Tibial artery (tissue), 4 donors: ENCODE results near the gene STK10.

Source experiments
- DNase-seq, 2 donors: peaks; one replicate each; pipeline ENCODE4 v3.0.0-alpha.2; 2019
- H3K27ac ChIP-seq, 2 donors: fragments of 200-600 bp; sonication (generic) in 1 of 2; 1 replicate in 1 of 2; 2 replicates in 1 of 2; pipeline ENCODE4 v1.5.1; 2018 to 2019; ENCODE audit warnings: mild to moderate bottlenecking in 1 of 2
- H3K27me3 ChIP-seq, 2 donors: fragments of 200-600 bp; sonication (generic) in 1 of 2; one replicate each; pipeline versions ENCODE4 v1.5.1 to v1.6.0; 2016 to 2019
- H3K36me3 ChIP-seq, 3 donors: fragments of 200-600 bp; sonication (generic) in 2 of 3; one replicate each; pipeline ENCODE4 v1.5.1; 2016 to 2019; ENCODE audit warnings: mild to moderate bottlenecking in 2 of 3
- H3K4me1 ChIP-seq, 4 donors: fragments of 200-600 bp; sonication (generic) in 2 of 4; 1 replicate in 3 of 4; 2 replicates in 1 of 4; pipeline ENCODE4 v1.5.1; 2016 to 2019
- H3K4me3 ChIP-seq, 2 donors: fragments of 200-600 bp; sonication (generic) in 1 of 2; 1 replicate in 1 of 2; 2 replicates in 1 of 2; pipeline ENCODE4 v1.5.1; 2018 to 2019; ENCODE audit warnings: mild to moderate bottlenecking in 2 of 2
- H3K9me3 ChIP-seq, 3 donors: fragments of 200-600 bp; sonication (generic) in 1 of 3; one replicate each; pipeline ENCODE4 v1.5.1; 2016 to 2019
- CTCF ChIP-seq, 2 experiments: fragments of 200-600 bp in 1 of 2; fragments of 450-650 bp in 1 of 2; IDR thresholded peaks; one replicate each; pipeline ENCODE4 v1.5.1; 2017 to 2019; ENCODE audit warnings: antibody characterized with exemption in 2 of 2, mild to moderate bottlenecking in 1 of 2, moderate library complexity in 1 of 2
- intact Hi-C: fragments of 100-400 bp; cut with DNase I; formaldehyde crosslinking; loops from one replicate; pipeline ENCODE4 v1.15.0; 2023; ENCODE audit warnings: low total_unique reads

Gene STK10

DNA sequence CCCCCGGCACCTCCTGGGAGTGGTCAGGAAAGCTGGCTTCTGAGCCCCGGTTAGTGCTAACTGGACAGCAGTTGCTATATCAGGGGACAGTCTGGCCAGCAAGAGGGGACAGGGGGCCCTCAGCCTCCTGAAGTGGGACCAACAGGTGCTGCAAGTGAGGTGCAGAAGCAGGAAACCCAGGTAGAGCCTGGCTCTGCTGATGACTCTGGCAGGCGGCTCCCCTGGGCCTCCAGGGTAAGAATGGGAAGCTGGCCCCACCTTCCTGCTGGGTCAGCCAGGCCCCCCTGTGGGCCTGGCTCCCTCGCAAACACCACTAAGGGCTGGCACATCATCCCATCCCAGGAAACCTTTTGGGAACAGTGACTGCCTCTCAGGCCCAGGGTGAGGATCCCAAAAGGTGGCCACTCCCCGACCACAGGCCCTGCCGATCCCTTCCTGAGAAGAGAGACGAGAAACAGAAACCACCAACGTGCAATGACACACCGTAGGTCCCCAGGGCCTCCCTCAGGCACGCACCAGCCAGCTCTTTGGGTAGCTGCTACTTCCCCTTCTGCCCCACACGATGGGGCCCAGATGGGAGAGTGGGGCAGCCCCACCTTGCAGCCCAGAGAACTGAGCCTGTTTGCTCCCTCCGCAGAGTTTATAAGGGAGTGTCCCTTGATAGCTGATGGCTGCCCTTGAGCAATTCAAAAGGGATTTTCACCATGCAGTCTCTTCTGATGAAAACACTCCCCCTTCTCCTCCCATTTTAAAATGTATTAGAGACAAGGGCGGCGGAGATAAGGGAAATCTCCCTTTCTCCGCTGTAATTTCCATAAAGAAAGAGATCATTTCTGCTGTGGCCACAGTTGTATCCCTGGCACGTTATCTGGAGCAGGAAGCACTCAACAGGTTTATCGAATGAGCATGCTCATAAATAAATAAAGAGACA lies 76.8 kb downstream of the STK10 start:
- TF ChIP-seq CTCF (IDR thresholded peaks at IDR 0.05) = no peak
- intact Hi-C loops = no loop called here
- Histone ChIP-seq H3K27me3 (no peaks in the 10 kb centered on the region), H3K27ac (peak overlapping the region; percentile 50 to 55), H3K9me3 (no peaks in the 10 kb centered on the region), H3K4me1 (peaks cover 0 to 36% (median 28%) of the 10 kb centered on the region in 4 donors), H3K36me3 (no peaks in the 10 kb centered on the region), H3K4me3 (peak overlapping the region; percentile 6 to 34)
- no peak for DNase-seq

GRCh38 chr5:172110260-172110815 lies 77.7 kb downstream of the STK10 start:
- no peaks in the 10 kb centered on the region for H3K36me3 ChIP-seq
- H3K4me3 ChIP-seq = no peak overlapping the region
- peaks cover 0 to 36% (median 28%) of the 10 kb centered on the region in 4 donors for H3K4me1 ChIP-seq
- no peaks in the 10 kb centered on the region for H3K27me3 ChIP-seq
- no peak for TF ChIP-seq CTCF (IDR thresholded peaks at IDR 0.05)
- no peak for DNase-seq
- peak overlapping the region in 1 of 2 donors; percentile 55 for H3K27ac ChIP-seq
- intact Hi-C loops = no loop called here
- no peaks in the 10 kb centered on the region for H3K9me3 ChIP-seq

DNA sequence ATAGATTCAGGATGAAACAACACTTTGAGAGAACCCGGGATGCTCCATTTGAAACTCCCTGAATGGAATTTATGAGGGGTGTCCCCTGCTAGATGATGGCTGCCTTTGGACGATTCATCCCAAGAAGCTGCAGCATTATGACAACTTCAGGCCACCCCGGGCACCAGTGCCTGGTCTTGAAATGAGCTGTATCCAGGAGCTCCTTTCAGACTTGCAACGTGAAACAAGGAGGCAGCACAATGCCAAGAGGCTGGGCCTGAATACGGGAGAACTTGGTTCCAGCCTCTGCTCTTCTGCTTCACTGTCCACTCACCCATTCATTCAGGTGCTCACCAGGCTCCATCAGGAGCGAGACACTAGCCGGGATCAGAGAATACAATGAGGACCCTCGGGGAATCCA lies 78.3 kb downstream of the STK10 start:
- no peak for TF ChIP-seq CTCF (IDR thresholded peaks at IDR 0.05)
- H3K4me3 ChIP-seq = no peak overlapping the region
- peaks cover 0 to 36% (median 28%) of the 10 kb centered on the region in 4 donors for H3K4me1 ChIP-seq
- no peaks in the 10 kb centered on the region for H3K9me3 ChIP-seq
- no peaks in the 10 kb centered on the region for H3K27me3 ChIP-seq
- no peak overlapping the region for H3K27ac ChIP-seq
- H3K36me3 ChIP-seq = no peaks in the 10 kb centered on the region
- intact Hi-C loops = loop anchor here (5.0 kb wide), 1 partner anchor 178 kb away; no protein-coding TSS in a partner anchor
- DNase-seq = no peak

- Histone ChIP-seq H3K4me1 (peaks cover 0 to 42% (median 32%) of the 10 kb centered on the region in 4 donors), H3K27ac (no peak overlapping the region), H3K4me3 (no peak overlapping the region), H3K36me3 (no peaks in the 10 kb centered on the region), H3K9me3 (no peaks in the 10 kb centered on the region), H3K27me3 (no peaks in the 10 kb centered on the region)
- no peak for TF ChIP-seq CTCF (IDR thresholded peaks at IDR 0.05)
- intact Hi-C loops = loop anchor here (1.0 to 5.0 kb wide), 2 partner anchors 81 to 180 kb away; partner anchors contain the start of gene STK10
- no peak for DNase-seq
Measured at GRCh38 chr5:172107571-172107970, 80.5 kb downstream of the STK10 start.

DNA sequence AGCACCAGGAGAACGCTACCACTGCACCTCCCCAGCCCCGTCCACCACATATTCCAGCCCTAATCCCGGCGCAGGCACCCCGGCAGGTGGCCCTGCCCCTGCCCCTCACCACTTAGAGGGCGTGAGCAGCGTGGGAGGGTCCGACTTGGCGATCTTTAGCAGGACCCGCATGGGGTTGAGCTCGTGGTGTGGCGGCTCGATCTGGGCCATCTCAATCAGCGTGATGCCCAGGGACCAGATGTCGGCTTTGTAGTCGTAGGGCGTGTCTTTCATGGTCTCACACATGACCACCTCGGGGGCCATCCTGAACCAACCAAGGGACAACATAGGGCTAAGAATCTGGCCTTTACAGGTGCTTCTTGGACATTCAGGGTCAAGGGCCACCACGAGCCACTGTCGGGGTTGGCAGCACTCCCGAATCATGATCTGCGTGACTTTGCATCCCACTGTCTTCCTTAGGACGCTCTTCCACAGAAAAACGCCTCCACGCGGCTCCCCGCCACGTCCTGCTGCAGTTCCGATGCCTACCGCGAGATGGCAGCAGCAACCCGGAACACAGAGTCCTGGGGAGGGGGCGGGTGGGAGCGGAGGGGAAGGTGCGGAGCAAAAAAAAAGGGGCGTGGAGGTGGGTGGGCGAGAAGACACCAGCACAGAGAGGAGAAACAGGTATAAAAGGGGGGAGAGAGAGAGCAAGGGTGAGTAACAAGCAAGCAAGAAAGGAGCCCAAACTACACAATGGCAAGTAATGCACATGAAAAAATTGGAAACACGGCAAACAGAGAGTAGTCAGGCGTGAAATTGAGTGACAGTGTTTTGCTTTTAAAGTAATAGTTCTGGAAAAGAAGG lies 81.3 kb downstream of the STK10 start:
- Histone ChIP-seq H3K27ac (no peak overlapping the region), H3K4me3 (peak overlapping the region in 1 of 2 donors; percentile 7), H3K36me3 (no peaks in the 10 kb centered on the region), H3K4me1 (peaks cover 0 to 49% (median 29%) of the 10 kb centered on the region in 4 donors), H3K27me3 (no peaks in the 10 kb centered on the region), H3K9me3 (no peaks in the 10 kb centered on the region)
- intact Hi-C loops = loop anchor here (1.0 to 5.0 kb wide), 2 partner anchors 82 to 181 kb away; partner anchors contain the start of gene STK10
- peak in 1 of 2 donors; percentile 57 for DNase-seq
- TF ChIP-seq CTCF (IDR thresholded peaks at IDR 0.05) = peak; percentile 80 to 99
